Bronchial epithelial cell (primary cell): ENCODE measurements around the gene SLC35G1. TPM values are rescaled to one million over a fixed set of nuclear protein-coding genes. Genes with fewer than 3 reads are reported as not detected.

Source experiments
- DNase-seq: peaks from one replicate; pipeline ENCODE4 v3.0.0-alpha.2; 2010; ENCODE audit warnings: low read depth
- FAIRE-seq: peaks from 2 replicates; lab custom pipeline; 2011; peaks lifted over from hg19 to GRCh38; lab: Jason Lieb, UNC
- H3K27me3 ChIP-seq: 2 replicates; pipeline ENCODE4 v1.5.1; 2011; ENCODE audit warnings: low read length; ENCODE audit not compliant: control insufficient read depth, insufficient read depth
- H3K36me3 ChIP-seq: 2 replicates; pipeline ENCODE4 v1.5.1; 2011; ENCODE audit warnings: low read length; ENCODE audit not compliant: control insufficient read depth, insufficient read depth
- H3K4me3 ChIP-seq: 2 replicates; pipeline ENCODE4 v1.5.1; 2011; ENCODE audit warnings: mild to moderate bottlenecking, low read depth, low read length, control low read depth
- total RNA-seq: library from RNA; depleted of rRNA; stranded (reverse); fragments of >200 nt; gene quantifications from 2 replicates; pipeline ENCODE4 v1.2.1, GENCODE V29; 2014
- TF ChIP-seq, protein P1 (sequence below): IDR thresholded peaks from 2 replicates; pipeline ENCODE4 v1.5.1; 2011; ENCODE audit warnings: mild to moderate bottlenecking, moderate library complexity, low read length, control low read depth, inconsistent platforms; ENCODE audit not compliant: insufficient read depth, severe bottlenecking

SLC35G1 gene
- total RNA-seq, 1 donor from 2014 or later: 2.1 TPM

- Histone ChIP-seq H3K4me3 (no peak overlapping the region), H3K27me3 (no peaks in the 10 kb centered on the region), H3K36me3 (no peaks in the 10 kb centered on the region)
- FAIRE-seq (no peak), DNase-seq (no peak)
- TF ChIP-seq, protein P1, sequence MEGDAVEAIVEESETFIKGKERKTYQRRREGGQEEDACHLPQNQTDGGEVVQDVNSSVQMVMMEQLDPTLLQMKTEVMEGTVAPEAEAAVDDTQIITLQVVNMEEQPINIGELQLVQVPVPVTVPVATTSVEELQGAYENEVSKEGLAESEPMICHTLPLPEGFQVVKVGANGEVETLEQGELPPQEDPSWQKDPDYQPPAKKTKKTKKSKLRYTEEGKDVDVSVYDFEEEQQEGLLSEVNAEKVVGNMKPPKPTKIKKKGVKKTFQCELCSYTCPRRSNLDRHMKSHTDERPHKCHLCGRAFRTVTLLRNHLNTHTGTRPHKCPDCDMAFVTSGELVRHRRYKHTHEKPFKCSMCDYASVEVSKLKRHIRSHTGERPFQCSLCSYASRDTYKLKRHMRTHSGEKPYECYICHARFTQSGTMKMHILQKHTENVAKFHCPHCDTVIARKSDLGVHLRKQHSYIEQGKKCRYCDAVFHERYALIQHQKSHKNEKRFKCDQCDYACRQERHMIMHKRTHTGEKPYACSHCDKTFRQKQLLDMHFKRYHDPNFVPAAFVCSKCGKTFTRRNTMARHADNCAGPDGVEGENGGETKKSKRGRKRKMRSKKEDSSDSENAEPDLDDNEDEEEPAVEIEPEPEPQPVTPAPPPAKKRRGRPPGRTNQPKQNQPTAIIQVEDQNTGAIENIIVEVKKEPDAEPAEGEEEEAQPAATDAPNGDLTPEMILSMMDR: no peak
These were observed 24.0 kb downstream of the SLC35G1 start for GRCh38 chr10:93917821-93918220.

DNA sequence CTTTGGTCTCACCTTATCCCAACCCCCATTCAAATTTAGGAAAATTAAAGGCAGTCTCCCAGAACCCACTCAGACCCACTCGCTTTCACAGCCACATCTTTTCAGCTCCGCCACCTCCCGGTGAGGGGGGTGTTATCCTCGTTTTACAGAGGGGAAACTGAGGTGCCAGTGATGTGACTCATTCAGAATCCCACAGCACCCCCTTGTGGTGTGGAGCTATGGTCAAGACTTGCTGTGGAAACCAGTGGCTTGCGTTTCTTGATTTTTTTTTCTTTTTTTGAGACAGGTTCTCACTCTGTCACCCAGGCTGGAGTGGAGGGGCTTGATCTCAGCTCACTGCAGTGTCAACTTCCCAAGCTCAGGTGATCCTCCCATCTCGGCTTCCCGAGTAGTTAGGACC is 27.6 kb downstream of the SLC35G1 start:
- no peaks in the 10 kb centered on the region for H3K27me3 ChIP-seq
- DNase-seq (no peak), FAIRE-seq (no peak)
- H3K4me3 ChIP-seq: no peak overlapping the region
- H3K36me3 ChIP-seq: no peaks in the 10 kb centered on the region
- TF ChIP-seq, protein P1: peak; percentile 21

DNA sequence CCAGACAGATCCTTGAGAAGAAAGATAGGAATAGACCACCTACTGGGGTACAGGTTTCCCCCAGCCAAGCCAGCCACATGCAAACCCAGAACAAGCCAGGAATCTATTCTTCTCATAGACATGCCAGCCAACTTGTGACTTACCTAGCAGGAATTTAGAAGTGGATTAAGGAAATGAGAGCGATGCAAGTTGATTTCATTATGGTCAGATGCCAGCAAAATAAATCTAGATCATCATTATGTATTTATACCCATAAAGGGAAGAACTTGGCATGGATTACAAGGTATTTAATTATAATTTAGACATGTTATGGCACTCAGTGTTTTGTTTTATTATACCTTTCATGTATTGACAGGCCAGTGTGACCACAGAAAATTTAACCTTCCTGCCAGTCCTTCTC is 32.8 kb downstream of the SLC35G1 start:
- no peaks in the 10 kb centered on the region for H3K36me3 ChIP-seq
- TF ChIP-seq, protein P1: no peak
- no peak overlapping the region for H3K4me3 ChIP-seq
- peak; percentile 17 for DNase-seq
- no peak for FAIRE-seq
- H3K27me3 ChIP-seq: no peaks in the 10 kb centered on the region

GRCh38 chr10:93938140-93938539 is 44.4 kb downstream of the SLC35G1 start:
- no peak overlapping the region for H3K4me3 ChIP-seq
- no peaks in the 10 kb centered on the region for H3K27me3 ChIP-seq
- no peak for FAIRE-seq
- H3K36me3 ChIP-seq: no peaks in the 10 kb centered on the region
- TF ChIP-seq, protein P1: no peak
- DNase-seq: no peak

GRCh38 chr10:93940881-93941280 is 47.1 kb downstream of the SLC35G1 start:
- no peak for FAIRE-seq
- TF ChIP-seq, protein P1: no peak
- Histone ChIP-seq H3K36me3 (no peaks in the 10 kb centered on the region), H3K4me3 (no peak overlapping the region), H3K27me3 (no peaks in the 10 kb centered on the region)
- DNase-seq: no peak

DNA sequence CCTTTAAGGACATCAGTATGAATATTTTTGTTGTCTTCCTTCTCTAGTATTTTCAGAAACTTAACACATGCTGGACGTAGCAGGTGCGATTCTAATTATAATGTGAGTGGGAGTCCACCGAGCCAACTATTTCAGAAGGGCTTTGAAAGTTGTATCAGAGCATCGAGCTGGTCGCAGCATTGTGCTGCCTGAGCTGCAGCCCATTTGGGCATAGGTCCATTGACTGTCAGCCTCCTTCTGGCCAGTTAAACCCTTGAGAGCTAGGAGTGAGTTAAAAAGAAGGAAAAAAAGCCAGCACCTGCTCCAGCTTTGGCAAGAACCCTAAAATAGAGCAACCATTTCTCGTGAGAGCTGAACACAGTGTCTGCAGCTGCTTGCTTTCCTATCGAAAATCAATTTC is 47.8 kb downstream of the SLC35G1 start:
- DNase-seq: no peak
- no peak for FAIRE-seq
- no peaks in the 10 kb centered on the region for H3K27me3 ChIP-seq
- TF ChIP-seq, protein P1: no peak
- H3K4me3 ChIP-seq: no peak overlapping the region
- no peaks in the 10 kb centered on the region for H3K36me3 ChIP-seq
